ENCODE data around the gene ADGRG1.

Gene ADGRG1

GRCh38 chr16:57687363-57687929 lies 59.0 kb downstream of the ADGRG1 start:
- DNase-seq = peak in 1 of 3 donors; percentile 17

- no peak for DNase-seq
These were observed 60.1 kb downstream of the ADGRG1 start for GRCh38 chr16:57688487-57688986.

- DNase-seq = no peak
These were observed 60.7 kb downstream of the ADGRG1 start for GRCh38 chr16:57688987-57689761.

- DNase-seq = peak; percentile 60 to 67 (median 60)
These were observed 61.5 kb downstream of the ADGRG1 start for GRCh38 chr16:57689762-57690558.

GRCh38 chr16:57690782-57691471 lies 62.5 kb downstream of the ADGRG1 start:
- peak; percentile 43 to 51 (median 48) for DNase-seq

- no peak for DNase-seq
These were observed 64.2 kb downstream of the ADGRG1 start for GRCh38 chr16:57692636-57693035.

GRCh38 chr16:57693550-57693949 lies 65.1 kb downstream of the ADGRG1 start:
- no peak for DNase-seq

GRCh38 chr16:57694231-57694724 lies 65.8 kb downstream of the ADGRG1 start:
- no peak for DNase-seq

GRCh38 chr16:57694725-57695679 lies 66.6 kb downstream of the ADGRG1 start, which contains the start of gene DRC7:
TSS of gene DRC7 (plus strand) at chr16:57694806. CDS start at chr16:57697950, 3,144 bp downstream.
- DNase-seq = peak; percentile 64 to 76 (median 72)

- DNase-seq = no peak
These were observed 67.2 kb downstream of the ADGRG1 start for GRCh38 chr16:57695680-57696069.

GRCh38 chr16:57696240-57696639 lies 67.8 kb downstream of the ADGRG1 start:
- no peak for DNase-seq

GRCh38 chr16:57697896-57698537 lies 69.6 kb downstream of the ADGRG1 start:
- no peak for DNase-seq

GRCh38 chr16:57698812-57699405 lies 70.5 kb downstream of the ADGRG1 start:
- DNase-seq = no peak

- no peak for DNase-seq
These were observed 71.1 kb downstream of the ADGRG1 start for GRCh38 chr16:57699481-57699880.

GRCh38 chr16:57699899-57700298 lies 71.5 kb downstream of the ADGRG1 start:
- no peak for DNase-seq

- DNase-seq = no peak
These were observed 72.5 kb downstream of the ADGRG1 start for GRCh38 chr16:57700781-57701551.

GRCh38 chr16:57701759-57702371 lies 73.4 kb downstream of the ADGRG1 start:
- DNase-seq = no peak

- no peak for DNase-seq
These were observed 75.1 kb downstream of the ADGRG1 start for GRCh38 chr16:57703416-57704010.
